ENCODE data around the gene PRMT2. TPM values are rescaled to one million over a fixed set of nuclear protein-coding genes. Genes with fewer than 3 reads are reported as not detected.

Gene PRMT2
- total RNA-seq, 1 experiment from 2014 or later = 60.5 TPM

GRCh38 chr21:46636550-46637285 is 1.2 kb downstream of the PRMT2 start:
- peaks cover 12% of the 10 kb centered on the region; the same call in 1 of the 2 replicates for H3K4me1 ChIP-seq (ENCODE audit: control insufficient read depth, insufficient read depth, low read length)
- peak overlapping the region; percentile 82 for H3K27ac ChIP-seq (ENCODE audit: low read length)
- peaks cover 2% of the 10 kb centered on the region; the same call in 1 of the 2 replicates for H3K36me3 ChIP-seq (ENCODE audit: control insufficient read depth, insufficient read depth, low read length)
- intact Hi-C loops (cut with micrococcal nuclease; ENCODE audit: unreplicated experiment) (no loop called here), in situ Hi-C loops (cut with HindIII; ENCODE audit: low pct_unique_long_range_greater_than_20kb, low sequenced_read_pairs) (no loop called here)
- H3K4me3 ChIP-seq (ENCODE audit: low read depth in 2 of 2, low read length in 2 of 2) = peak overlapping the region; percentile 82 to 83
- H3K9me3 ChIP-seq (ENCODE audit: control insufficient read depth, insufficient read depth, low read depth, low read length) = no peaks in the 10 kb centered on the region
- no peak for DNase-seq (ENCODE audit: low read depth, low spot score)
- no peak for ATAC-seq
- ChIA-PET CTCF (interaction anchor here (0.7 kb wide), 1 partner anchor 211 kb away, joined by 3 read pairs; no protein-coding TSS in a partner anchor), POLR2A (no interaction called here)
- BruUV-seq (replicated peaks) = TSS peak; percentile 72
- TF ChIP-seq REST (IDR thresholded peaks at IDR 0.05; ENCODE audit: insufficient read depth in 1 of 2, low read depth in 2 of 2, low read length in 1 of 2) (no peak), SIN3A (IDR thresholded peaks at IDR 0.05; ENCODE audit: borderline replicate concordance, insufficient read depth, low read depth, low read length) (no peak), TCF7L2 (IDR thresholded peaks at IDR 0.05; ENCODE audit: low read depth, low read length) (no peak), POLR2AphosphoS5 (IDR thresholded peaks at IDR 0.05; ENCODE audit: low read depth, low read length) (no peak), CTCF (IDR thresholded peaks at IDR 0.05) (no peak)
- no peaks in the 10 kb centered on the region for H3K27me3 ChIP-seq (ENCODE audit: control insufficient read depth, insufficient read depth, low read length)

GRCh38 chr21:46637952-46638746 is 2.7 kb downstream of the PRMT2 start:
- TF ChIP-seq CTCF (IDR thresholded peaks at IDR 0.05) (no peak), REST (IDR thresholded peaks at IDR 0.05; ENCODE audit: insufficient read depth in 1 of 2, low read depth in 2 of 2, low read length in 1 of 2) (no peak), SIN3A (IDR thresholded peaks at IDR 0.05; ENCODE audit: borderline replicate concordance, insufficient read depth, low read depth, low read length) (no peak), TCF7L2 (IDR thresholded peaks at IDR 0.05; ENCODE audit: low read depth, low read length) (no peak), POLR2AphosphoS5 (IDR thresholded peaks at IDR 0.05; ENCODE audit: low read depth, low read length) (no peak)
- BruUV-seq (replicated peaks) = no TSS peak
- no peak for ATAC-seq
- Histone ChIP-seq H3K4me1 (ENCODE audit: control insufficient read depth, insufficient read depth, low read length) (peaks cover 12% of the 10 kb centered on the region; the same call in 1 of the 2 replicates), H3K4me3 (ENCODE audit: low read depth in 2 of 2, low read length in 2 of 2) (no peak overlapping the region), H3K36me3 (ENCODE audit: control insufficient read depth, insufficient read depth, low read length) (peaks cover 2% of the 10 kb centered on the region; the same call in 1 of the 2 replicates), H3K9me3 (ENCODE audit: control insufficient read depth, insufficient read depth, low read depth, low read length) (no peaks in the 10 kb centered on the region), H3K27ac (ENCODE audit: low read length) (no peak overlapping the region), H3K27me3 (ENCODE audit: control insufficient read depth, insufficient read depth, low read length) (no peaks in the 10 kb centered on the region)
- in situ Hi-C loops (cut with HindIII; ENCODE audit: low pct_unique_long_range_greater_than_20kb, low sequenced_read_pairs) (no loop called here), intact Hi-C loops (cut with micrococcal nuclease; ENCODE audit: unreplicated experiment) (no loop called here)
- CTCF ChIA-PET = interaction anchor here (0.7 kb wide), 1 partner anchor 18 kb away, joined by 16 read pairs; no protein-coding TSS in a partner anchor
- no peak for DNase-seq (ENCODE audit: low read depth, low spot score)
- POLR2A ChIA-PET = no interaction called here

Data from Panc1 (cell line).